ENCODE measurements around the gene APLP2. TPM values are rescaled to one million over a fixed set of nuclear protein-coding genes. Genes with fewer than 3 reads are reported as not detected.

APLP2 gene
- total and polyA plus RNA-seq, 2 experiments from 2014 or later: 481 to 485 TPM

DNA sequence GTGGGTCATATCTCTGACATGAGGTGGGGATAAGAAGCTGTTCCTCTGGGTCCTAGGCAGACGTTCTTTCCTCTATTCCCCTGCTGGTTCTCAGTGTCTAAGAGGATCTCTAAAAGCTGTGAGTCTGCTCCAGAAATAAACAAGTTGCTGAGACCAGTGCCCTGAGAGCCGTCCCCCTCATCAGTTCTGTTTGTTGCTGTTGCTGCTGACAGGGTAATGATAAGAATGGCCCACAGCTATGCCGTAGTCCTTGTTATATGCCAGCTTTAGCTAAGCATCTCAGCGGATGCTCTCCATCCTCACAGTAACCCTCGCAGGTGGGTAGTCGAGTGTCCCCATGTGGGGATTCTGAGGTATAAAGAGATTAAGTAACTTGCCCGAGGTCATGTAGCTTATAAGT is 66.4 kb downstream of the APLP2 start:
- H3K4me1 ChIP-seq (ENCODE audit: insufficient read depth): no peaks in the 10 kb centered on the region
- no peaks in the 10 kb centered on the region for H3K9me3 ChIP-seq (ENCODE audit: low read depth)
- TF ChIP-seq EZH2 (IDR thresholded peaks at IDR 0.05; ENCODE audit: borderline replicate concordance) (no peak), EZH2phosphoT487 (IDR thresholded peaks at IDR 0.05; ENCODE audit: low read depth, severe bottlenecking, unreplicated experiment) (no peak)
- TF ChIP-seq, protein P1, sequence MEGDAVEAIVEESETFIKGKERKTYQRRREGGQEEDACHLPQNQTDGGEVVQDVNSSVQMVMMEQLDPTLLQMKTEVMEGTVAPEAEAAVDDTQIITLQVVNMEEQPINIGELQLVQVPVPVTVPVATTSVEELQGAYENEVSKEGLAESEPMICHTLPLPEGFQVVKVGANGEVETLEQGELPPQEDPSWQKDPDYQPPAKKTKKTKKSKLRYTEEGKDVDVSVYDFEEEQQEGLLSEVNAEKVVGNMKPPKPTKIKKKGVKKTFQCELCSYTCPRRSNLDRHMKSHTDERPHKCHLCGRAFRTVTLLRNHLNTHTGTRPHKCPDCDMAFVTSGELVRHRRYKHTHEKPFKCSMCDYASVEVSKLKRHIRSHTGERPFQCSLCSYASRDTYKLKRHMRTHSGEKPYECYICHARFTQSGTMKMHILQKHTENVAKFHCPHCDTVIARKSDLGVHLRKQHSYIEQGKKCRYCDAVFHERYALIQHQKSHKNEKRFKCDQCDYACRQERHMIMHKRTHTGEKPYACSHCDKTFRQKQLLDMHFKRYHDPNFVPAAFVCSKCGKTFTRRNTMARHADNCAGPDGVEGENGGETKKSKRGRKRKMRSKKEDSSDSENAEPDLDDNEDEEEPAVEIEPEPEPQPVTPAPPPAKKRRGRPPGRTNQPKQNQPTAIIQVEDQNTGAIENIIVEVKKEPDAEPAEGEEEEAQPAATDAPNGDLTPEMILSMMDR (IDR thresholded peaks at IDR 0.05; ENCODE audit: poor library complexity): no peak
- no peak for DNase-seq (ENCODE audit: low spot score)
- H3K4me3 ChIP-seq: no peak overlapping the region
- H3K27me3 ChIP-seq: no peaks in the 10 kb centered on the region
- peaks cover 10% of the 10 kb centered on the region for H3K79me2 ChIP-seq
- H3K4me2 ChIP-seq: no peak overlapping the region
- WGBS (ENCODE audit: low lambda C conversion rate, missing lambda C conversion rate): 84% methylated on average over 7 of the region's 7 CpGs
- H2AFZ ChIP-seq: no peak overlapping the region
- no peaks in the 10 kb centered on the region for H4K20me1 ChIP-seq (ENCODE audit: insufficient read depth, poor library complexity, severe bottlenecking)
- no peaks in the 10 kb centered on the region for H3K36me3 ChIP-seq (replicated peaks; ENCODE audit: insufficient read depth, low read depth)
- no peaks in the 10 kb centered on the region for H3K9me2 ChIP-seq (replicated peaks; ENCODE audit: insufficient read depth)
- H3K27ac ChIP-seq: no peak overlapping the region

DNA sequence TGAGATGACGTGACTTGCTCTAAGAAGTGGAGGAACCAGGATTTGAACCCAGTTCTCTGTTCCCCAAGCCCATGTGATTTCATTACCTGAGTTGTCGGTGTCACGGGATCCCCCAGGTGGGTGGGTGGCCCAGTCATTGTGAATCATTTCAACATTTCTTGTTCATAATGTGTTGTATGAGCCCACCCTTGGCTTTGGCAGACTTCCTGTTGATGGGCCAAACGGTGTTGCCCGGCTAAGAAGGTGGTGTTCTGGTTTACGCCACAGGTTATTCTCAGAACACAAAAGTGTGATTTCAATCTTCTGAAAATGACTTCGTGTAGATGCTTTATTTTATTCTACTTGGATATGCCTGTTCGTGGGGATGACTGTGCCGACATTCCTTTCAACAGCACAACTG is 68.3 kb downstream of the APLP2 start:
- H3K36me3 ChIP-seq (replicated peaks; ENCODE audit: insufficient read depth, low read depth): no peaks in the 10 kb centered on the region
- H2AFZ ChIP-seq: no peak overlapping the region
- no peak overlapping the region for H3K4me2 ChIP-seq
- H4K20me1 ChIP-seq (ENCODE audit: insufficient read depth, poor library complexity, severe bottlenecking): no peaks in the 10 kb centered on the region
- H3K27ac ChIP-seq: no peak overlapping the region
- TF ChIP-seq EZH2 (IDR thresholded peaks at IDR 0.05; ENCODE audit: borderline replicate concordance) (no peak), EZH2phosphoT487 (IDR thresholded peaks at IDR 0.05; ENCODE audit: low read depth, severe bottlenecking, unreplicated experiment) (no peak)
- TF ChIP-seq, protein P1 (IDR thresholded peaks at IDR 0.05; ENCODE audit: poor library complexity): no peak
- H3K4me3 ChIP-seq: no peak overlapping the region
- WGBS (ENCODE audit: low lambda C conversion rate, missing lambda C conversion rate): 95% methylated on average over 9 of the region's 9 CpGs
- H3K9me2 ChIP-seq (replicated peaks; ENCODE audit: insufficient read depth): no peaks in the 10 kb centered on the region
- no peaks in the 10 kb centered on the region for H3K4me1 ChIP-seq (ENCODE audit: insufficient read depth)
- H3K79me2 ChIP-seq: peaks cover 6% of the 10 kb centered on the region
- no peaks in the 10 kb centered on the region for H3K27me3 ChIP-seq
- DNase-seq (ENCODE audit: low spot score): no peak
- no peaks in the 10 kb centered on the region for H3K9me3 ChIP-seq (ENCODE audit: low read depth)

DNA sequence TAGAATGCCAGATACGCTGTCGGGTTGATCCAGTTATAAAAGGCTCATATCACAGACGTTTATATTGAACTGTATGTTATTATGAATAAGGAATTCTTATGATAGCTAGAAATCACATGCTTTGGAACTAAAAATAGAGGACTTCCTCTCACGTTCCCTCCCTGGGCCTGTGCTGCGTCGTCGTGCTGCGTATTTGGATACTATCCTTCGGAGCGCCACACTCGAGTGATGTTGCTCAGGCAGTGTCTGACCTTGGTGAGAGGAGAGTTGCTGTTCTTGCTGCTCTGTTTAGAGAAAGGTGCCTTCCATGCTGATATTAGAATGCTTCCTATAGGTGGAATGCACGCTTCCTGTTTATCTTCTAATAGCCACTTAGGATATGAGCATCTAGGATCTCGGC is 69.7 kb downstream of the APLP2 start:
- Histone ChIP-seq H2AFZ (no peak overlapping the region), H3K36me3 (replicated peaks; ENCODE audit: insufficient read depth, low read depth) (no peaks in the 10 kb centered on the region), H4K20me1 (ENCODE audit: insufficient read depth, poor library complexity, severe bottlenecking) (no peaks in the 10 kb centered on the region), H3K4me3 (no peak overlapping the region), H3K9me2 (replicated peaks; ENCODE audit: insufficient read depth) (no peaks in the 10 kb centered on the region), H3K27ac (no peak overlapping the region), H3K4me1 (ENCODE audit: insufficient read depth) (peaks cover 13% of the 10 kb centered on the region), H3K79me2 (peaks cover 5% of the 10 kb centered on the region), H3K9me3 (ENCODE audit: low read depth) (no peaks in the 10 kb centered on the region), H3K4me2 (no peak overlapping the region), H3K27me3 (no peaks in the 10 kb centered on the region)
- no peak for DNase-seq (ENCODE audit: low spot score)
- TF ChIP-seq EZH2phosphoT487 (IDR thresholded peaks at IDR 0.05; ENCODE audit: low read depth, severe bottlenecking, unreplicated experiment): no peak
- TF ChIP-seq EZH2 (IDR thresholded peaks at IDR 0.05; ENCODE audit: borderline replicate concordance): no peak
- TF ChIP-seq, protein P1 (IDR thresholded peaks at IDR 0.05; ENCODE audit: poor library complexity): no peak
- WGBS (ENCODE audit: low lambda C conversion rate, missing lambda C conversion rate): 94% methylated on average over 13 of the region's 13 CpGs

All from hepatocyte (in vitro differentiated cells).